GM13976 (cell line): ENCODE measurements around the gene PDCD1LG2.
A peak's percentile ranks its signal among the peaks of the same experiment; 100 is the strongest.

ENCODE experiments used
- DNase-seq: peaks from one replicate; pipeline ENCODE4 v3.0.0; 2012; ENCODE audit warnings: low spot score
- in situ Hi-C: fragments of 300-500 bp; cut with MboI; formaldehyde crosslinking; loops from one replicate; pipeline ENCODE4 v1.12.0; 2022; ENCODE audit warnings: low sequenced_read_pairs, mixed read lengths, inconsistent platforms; ENCODE audit not compliant: unreplicated experiment
- TF ChIP-seq, protein P1 (sequence below): IDR thresholded peaks from 2 replicates; pipeline ENCODE4 v1.5.1; 2012; ENCODE audit warnings: borderline replicate concordance, mild to moderate bottlenecking; ENCODE audit not compliant: insufficient read depth; ENCODE audit errors: extremely low read depth, missing control alignments, control extremely low read depth

Gene PDCD1LG2

DNA sequence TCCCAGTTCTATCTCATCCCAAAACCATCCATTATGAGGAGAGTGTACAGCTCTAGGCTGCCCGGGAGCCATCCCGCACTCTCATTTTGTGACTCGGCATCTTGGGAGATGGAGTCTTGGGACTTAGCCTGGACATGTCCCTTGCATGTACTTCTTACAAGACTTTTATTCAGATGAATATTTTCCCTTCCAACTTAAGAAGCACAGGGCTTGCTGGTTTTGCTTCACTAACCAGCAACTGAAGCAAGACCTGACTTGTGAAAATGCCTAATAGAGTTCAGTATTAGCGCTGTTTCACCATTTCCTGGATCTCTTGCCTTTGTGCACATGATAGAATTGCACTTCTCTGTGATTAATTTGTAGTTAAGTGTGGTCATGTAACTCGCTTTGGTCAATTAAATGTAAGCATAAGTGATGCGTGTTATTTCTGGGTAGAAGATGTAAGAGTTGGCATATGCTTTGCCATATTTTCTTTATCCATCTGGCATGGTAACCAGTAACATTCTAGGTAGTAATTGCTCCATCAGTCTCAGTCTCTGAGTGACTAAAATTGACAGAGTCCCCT, 55.8 kb downstream of the PDCD1LG2 start:
- TF ChIP-seq, protein P1, sequence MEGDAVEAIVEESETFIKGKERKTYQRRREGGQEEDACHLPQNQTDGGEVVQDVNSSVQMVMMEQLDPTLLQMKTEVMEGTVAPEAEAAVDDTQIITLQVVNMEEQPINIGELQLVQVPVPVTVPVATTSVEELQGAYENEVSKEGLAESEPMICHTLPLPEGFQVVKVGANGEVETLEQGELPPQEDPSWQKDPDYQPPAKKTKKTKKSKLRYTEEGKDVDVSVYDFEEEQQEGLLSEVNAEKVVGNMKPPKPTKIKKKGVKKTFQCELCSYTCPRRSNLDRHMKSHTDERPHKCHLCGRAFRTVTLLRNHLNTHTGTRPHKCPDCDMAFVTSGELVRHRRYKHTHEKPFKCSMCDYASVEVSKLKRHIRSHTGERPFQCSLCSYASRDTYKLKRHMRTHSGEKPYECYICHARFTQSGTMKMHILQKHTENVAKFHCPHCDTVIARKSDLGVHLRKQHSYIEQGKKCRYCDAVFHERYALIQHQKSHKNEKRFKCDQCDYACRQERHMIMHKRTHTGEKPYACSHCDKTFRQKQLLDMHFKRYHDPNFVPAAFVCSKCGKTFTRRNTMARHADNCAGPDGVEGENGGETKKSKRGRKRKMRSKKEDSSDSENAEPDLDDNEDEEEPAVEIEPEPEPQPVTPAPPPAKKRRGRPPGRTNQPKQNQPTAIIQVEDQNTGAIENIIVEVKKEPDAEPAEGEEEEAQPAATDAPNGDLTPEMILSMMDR, result no peak
- in situ Hi-C loops, result no loop called here
- no peak for DNase-seq

DNA sequence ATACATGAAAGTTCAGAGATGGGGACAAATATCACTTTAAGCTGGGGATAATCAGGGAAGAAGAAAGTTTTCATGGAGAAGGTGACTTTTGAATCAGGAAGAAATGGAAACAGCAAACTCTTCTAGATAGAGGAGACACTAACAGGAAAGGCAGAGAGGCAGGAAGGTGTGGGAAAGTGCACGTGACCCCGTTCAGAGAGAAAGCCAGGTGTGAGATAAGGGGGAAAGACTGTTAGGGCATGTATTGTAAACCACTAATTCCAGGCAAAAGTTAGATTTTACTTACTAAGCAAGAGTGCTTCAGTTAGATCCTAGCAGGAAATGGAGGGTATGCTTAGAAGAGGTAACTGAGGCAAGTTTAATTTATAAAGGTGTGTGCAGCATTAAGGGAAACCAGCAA, 58.5 kb downstream of the PDCD1LG2 start:
- TF ChIP-seq, protein P1, result no peak
- in situ Hi-C loops, result no loop called here
- no peak for DNase-seq

DNA sequence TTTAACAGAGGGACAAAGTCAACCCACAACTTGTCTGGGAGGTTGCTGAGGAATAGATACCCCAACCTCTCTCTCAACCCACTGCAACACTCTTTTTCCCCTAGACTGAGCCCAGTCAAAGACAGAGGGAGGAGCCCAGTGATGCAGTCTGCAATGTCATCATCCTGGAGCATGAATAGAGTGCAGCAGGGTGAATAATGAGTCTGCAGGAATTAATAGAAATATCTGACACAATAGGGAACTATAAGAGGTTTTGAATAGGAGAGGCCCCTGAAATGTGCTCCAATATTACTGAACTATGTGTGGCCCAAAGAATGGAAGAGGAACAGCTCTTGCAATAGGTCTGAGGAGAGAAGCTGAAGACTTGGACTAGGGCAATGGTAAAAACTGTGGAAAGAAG, 59.1 kb downstream of the PDCD1LG2 start:
- TF ChIP-seq, protein P1, result no peak
- no peak for DNase-seq
- in situ Hi-C loops, result no loop called here

DNA sequence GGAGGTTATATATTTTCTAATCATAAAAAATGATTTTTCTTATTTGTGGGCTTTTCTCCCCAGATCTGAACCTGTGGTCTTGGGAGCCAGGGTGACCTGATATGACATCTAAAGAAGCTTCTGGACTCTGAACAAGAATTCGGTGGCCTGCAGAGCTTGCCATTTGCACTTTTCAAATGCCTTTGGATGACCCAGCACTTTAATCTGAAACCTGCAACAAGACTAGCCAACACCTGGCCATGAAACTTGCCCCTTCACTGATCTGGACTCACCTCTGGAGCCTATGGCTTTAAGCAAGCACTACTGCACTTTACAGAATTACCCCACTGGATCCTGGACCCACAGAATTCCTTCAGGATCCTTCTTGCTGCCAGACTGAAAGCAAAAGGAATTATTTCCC, 59.6 kb downstream of the PDCD1LG2 start:
- in situ Hi-C loops, result no loop called here
- DNase-seq, result no peak
- TF ChIP-seq, protein P1, result no peak

DNA sequence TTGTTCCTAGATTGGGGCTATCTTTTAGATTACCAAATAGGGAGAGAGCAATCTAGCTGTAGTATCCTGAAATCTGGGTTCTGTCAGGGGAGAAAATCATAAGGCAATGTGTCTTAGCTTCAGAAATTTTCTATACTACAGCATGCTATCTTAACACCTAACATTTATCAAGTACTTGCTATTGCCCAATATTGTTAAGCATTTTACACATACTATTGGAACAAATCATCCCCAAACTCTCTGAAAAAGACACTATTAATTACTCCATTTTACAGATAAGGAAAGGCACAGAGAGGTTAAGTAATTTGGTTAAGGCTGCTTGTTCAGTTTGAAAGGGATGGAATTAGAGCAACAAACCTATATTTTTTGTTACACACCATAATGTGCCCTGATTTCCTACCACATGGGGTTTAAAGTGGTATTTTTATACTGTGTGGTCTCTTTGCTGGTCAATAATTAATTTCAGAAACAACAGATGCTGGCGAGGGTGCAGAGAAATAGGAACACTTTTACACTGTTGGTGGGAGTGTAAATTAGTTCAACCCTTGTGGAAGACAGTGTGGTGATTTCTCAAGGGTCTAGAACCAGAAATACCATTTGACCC, 61.4 kb downstream of the PDCD1LG2 start:
- TF ChIP-seq, protein P1, result no peak
- DNase-seq, result no peak
- in situ Hi-C loops, result no loop called here

DNA sequence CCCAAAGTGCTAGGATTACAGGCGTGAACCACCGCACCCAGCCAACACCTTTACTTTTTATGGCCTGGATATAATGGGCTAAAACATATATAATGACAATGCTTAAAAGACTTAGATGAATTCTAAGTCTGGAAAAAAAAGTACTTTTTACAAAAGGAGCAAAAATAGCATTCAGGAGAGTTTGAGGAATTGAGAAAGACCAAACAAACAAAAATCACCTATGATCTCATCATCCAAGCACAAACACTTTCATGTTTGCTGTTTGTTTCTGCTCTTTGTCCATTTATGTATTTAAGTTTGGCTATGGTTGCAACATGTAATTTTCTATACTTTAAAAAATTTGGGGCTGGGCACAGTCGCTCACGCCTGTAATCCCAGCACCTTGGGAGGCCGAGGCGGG, 63.8 kb downstream of the PDCD1LG2 start:
- no peak for DNase-seq
- in situ Hi-C loops, result no loop called here
- TF ChIP-seq, protein P1, result no peak

DNA sequence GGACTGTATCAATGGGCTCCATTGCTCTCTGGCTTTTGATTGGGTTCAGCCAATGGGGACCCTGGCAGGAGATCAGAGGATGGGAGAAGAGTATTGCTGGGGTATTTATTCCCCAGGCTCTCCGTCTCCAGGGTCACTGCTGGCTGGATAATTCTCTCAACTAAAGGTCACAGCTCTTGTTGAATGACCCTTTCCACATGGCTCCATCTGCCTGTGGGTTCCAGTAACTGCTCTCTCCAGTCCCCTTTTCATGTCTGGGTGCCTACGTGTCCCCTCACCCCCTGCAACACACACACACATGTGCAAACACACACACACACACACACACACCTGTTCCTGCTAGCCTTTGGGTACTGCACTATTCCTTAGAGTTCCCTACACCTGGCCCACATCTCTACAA, 64.7 kb downstream of the PDCD1LG2 start:
- TF ChIP-seq, protein P1, result peak; percentile 26
- no peak for DNase-seq
- in situ Hi-C loops, result no loop called here
